Measurements from ENCODE around the gene CRYGS.

GRCh38 chr3:186493525-186494255 lies 50.5 kb downstream of the CRYGS start:
- TF ChIP-seq, protein P1, sequence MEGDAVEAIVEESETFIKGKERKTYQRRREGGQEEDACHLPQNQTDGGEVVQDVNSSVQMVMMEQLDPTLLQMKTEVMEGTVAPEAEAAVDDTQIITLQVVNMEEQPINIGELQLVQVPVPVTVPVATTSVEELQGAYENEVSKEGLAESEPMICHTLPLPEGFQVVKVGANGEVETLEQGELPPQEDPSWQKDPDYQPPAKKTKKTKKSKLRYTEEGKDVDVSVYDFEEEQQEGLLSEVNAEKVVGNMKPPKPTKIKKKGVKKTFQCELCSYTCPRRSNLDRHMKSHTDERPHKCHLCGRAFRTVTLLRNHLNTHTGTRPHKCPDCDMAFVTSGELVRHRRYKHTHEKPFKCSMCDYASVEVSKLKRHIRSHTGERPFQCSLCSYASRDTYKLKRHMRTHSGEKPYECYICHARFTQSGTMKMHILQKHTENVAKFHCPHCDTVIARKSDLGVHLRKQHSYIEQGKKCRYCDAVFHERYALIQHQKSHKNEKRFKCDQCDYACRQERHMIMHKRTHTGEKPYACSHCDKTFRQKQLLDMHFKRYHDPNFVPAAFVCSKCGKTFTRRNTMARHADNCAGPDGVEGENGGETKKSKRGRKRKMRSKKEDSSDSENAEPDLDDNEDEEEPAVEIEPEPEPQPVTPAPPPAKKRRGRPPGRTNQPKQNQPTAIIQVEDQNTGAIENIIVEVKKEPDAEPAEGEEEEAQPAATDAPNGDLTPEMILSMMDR (IDR thresholded peaks at IDR 0.05; ENCODE audit: low read length), result no peak
- TF ChIP-seq EZH2 (optimal IDR thresholded peaks at IDR 0.05; ENCODE audit: low read depth, low read length), result no peak

All from MM.1S (cell line).